Esophagus squamous epithelium (tissue), 5 donors: ENCODE data around the gene SYF2. TPM values are rescaled to one million over a fixed set of nuclear protein-coding genes. Genes with fewer than 3 reads are reported as not detected.

Source experiments
- DNase-seq: peaks from one replicate; lab custom pipeline; 2025; lab: John Stamatoyannopoulos, UW
- H3K27ac ChIP-seq, 4 donors: fragments of 200-600 bp; sonication (generic); one replicate each; pipeline ENCODE4 v1.5.1; 2016 to 2019; ENCODE audit warnings: mild to moderate bottlenecking in 1 of 4
- H3K27me3 ChIP-seq, 4 donors: fragments of 200-600 bp; sonication (generic); 1 replicate in 3 of 4; 2 replicates in 1 of 4; pipeline versions ENCODE4 v1.5.1 to v1.6.0; 2017 to 2021; ENCODE audit warnings: antibody characterized with exemption in 1 of 4
- H3K36me3 ChIP-seq, 3 donors: fragments of 200-600 bp; sonication (generic); one replicate each; pipeline ENCODE4 v1.5.1; 2016 to 2019
- H3K4me1 ChIP-seq, 3 donors: fragments of 200-600 bp; sonication (generic); one replicate each; pipeline ENCODE4 v1.5.1; 2017 to 2019
- H3K4me3 ChIP-seq, 4 donors: fragments of 200-600 bp; sonication (generic); 1 replicate in 3 of 4; 2 replicates in 1 of 4; pipeline ENCODE4 v1.5.1; 2016 to 2019; ENCODE audit warnings: mild to moderate bottlenecking in 2 of 4, moderate library complexity in 1 of 4
- H3K9me3 ChIP-seq, 3 donors: fragments of 200-600 bp; sonication (generic); one replicate each; pipeline ENCODE4 v1.5.1; 2016 to 2019
- CTCF ChIP-seq, 6 experiments: fragments of 450-650 bp in 4 of 6; fragments of 200-600 bp in 2 of 6; sonication (generic) in 2 of 6; IDR thresholded peaks; one replicate each; pipeline ENCODE4 v1.5.1; 2016 to 2019; ENCODE audit warnings: antibody characterized with exemption in 6 of 6, mild to moderate bottlenecking in 4 of 6, moderate library complexity in 4 of 6
- POLR2A ChIP-seq, 4 donors: fragments of 450-650 bp; IDR thresholded peaks; one replicate each; pipeline ENCODE4 v1.6.1; 2017; ENCODE audit warnings: antibody characterized with exemption in 4 of 4, mild to moderate bottlenecking in 4 of 4, moderate library complexity in 3 of 4
- WGBS, 2 donors: methylation state at CpG; one replicate each; pipeline ENCODE4 v1.1.5; 2018; 5-methylcytosine and 5-hydroxymethylcytosine counted together
- intact Hi-C: fragments of 100-400 bp; cut with DNase I; formaldehyde crosslinking; loops from one replicate; pipeline ENCODE4 v1.15.0; 2022
- total RNA-seq, 4 donors: library from RNA; depleted of rRNA; stranded (reverse); fragments of >200 nt; gene quantifications; one replicate each; pipeline ENCODE4 v1.1.0, GENCODE V29; 2016
- donor health status: DM: yes; HTN: yes; CAD: no.

Gene SYF2
- total RNA-seq, 4 donors from 2014 or later = 14.5 to 53.2 (median 37.1) TPM

GRCh38 chr1:25174363-25174729 is 58.0 kb downstream of the SYF2 start:
- no peaks in the 10 kb centered on the region for H3K27me3 ChIP-seq
- no peak overlapping the region for H3K27ac ChIP-seq
- H3K36me3 ChIP-seq = no peaks in the 10 kb centered on the region
- no peaks in the 10 kb centered on the region for H3K4me1 ChIP-seq
- H3K4me3 ChIP-seq = no peak overlapping the region
- H3K9me3 ChIP-seq = no peaks in the 10 kb centered on the region
- TF ChIP-seq POLR2A (IDR thresholded peaks at IDR 0.05) (no peak), CTCF (IDR thresholded peaks at IDR 0.05) (no peak)
- 73 to 74% methylated on average over 6 of the region's 6 CpGs for WGBS, 2 donors
- intact Hi-C loops = no loop called here
- DNase-seq = no peak

GRCh38 chr1:25173809-25174340 is 58.4 kb downstream of the SYF2 start:
- Histone ChIP-seq H3K27ac (no peak overlapping the region), H3K4me1 (no peaks in the 10 kb centered on the region), H3K4me3 (no peak overlapping the region), H3K9me3 (no peaks in the 10 kb centered on the region), H3K27me3 (no peaks in the 10 kb centered on the region), H3K36me3 (no peaks in the 10 kb centered on the region)
- TF ChIP-seq CTCF (IDR thresholded peaks at IDR 0.05) (no peak), POLR2A (IDR thresholded peaks at IDR 0.05) (no peak)
- WGBS, 2 donors = 91 to 97% methylated on average over 1 to 3 of the region's 3 CpGs
- intact Hi-C loops = no loop called here
- no peak for DNase-seq

Other genes with a start within 250 kb of the SYF2 start
- 10 to 100 TPM; 31.4 to 99.8 (median 51.0) TPM for gene RSRP1, start 15.0 kb upstream of the SYF2 start, total RNA-seq
- not detected for gene RHD, start 40.0 kb upstream of the SYF2 start, total RNA-seq
- gene TMEM50A, start 105.8 kb upstream of the SYF2 start, total RNA-seq = 10 to 100 TPM; 44.7 to 90.3 (median 65.8) TPM
- gene RHCE, start 188.3 kb upstream of the SYF2 start, total RNA-seq = under 1 TPM in 2 of 4 donors, not detected in 2; 0.27 to 0.38 TPM
- gene MACO1, start 198.4 kb upstream of the SYF2 start, total RNA-seq = 10 to 100 TPM; 14.4 to 18.8 (median 14.9) TPM